ENCODE data around the gene TYK2.
"Not testable (repeated sequence)": the region's sequence is repeated elsewhere in the genome, so short reads cannot be mapped to it uniquely, and the experiment has no call there.

TYK2 gene

GRCh38 chr19:10407096-10407495 lies 26.7 kb upstream of the TYK2 start:
- no peak for DNase-seq (ENCODE audit: low read depth)

DNA sequence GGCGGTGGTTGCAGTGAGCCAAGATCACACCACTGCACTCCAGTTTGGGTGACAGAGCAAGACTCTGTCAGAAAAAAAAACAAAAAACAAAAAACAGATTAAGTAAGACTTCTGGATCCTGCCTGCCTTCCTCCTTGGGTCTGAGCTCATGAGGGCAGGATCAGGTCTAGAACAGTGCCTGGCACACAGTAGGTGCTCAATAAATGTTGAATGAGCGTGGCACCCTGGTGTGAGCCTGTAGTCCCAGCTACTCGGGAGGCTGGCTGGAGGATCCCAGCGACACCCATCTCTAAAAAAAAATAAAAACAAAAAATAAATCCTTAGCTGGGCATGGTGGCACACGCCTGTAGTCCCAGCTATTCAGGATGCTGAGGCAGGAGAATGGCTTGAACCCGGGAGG lies 25.8 kb upstream of the TYK2 start:
- DNase-seq (ENCODE audit: low read depth) = no peak

DNA sequence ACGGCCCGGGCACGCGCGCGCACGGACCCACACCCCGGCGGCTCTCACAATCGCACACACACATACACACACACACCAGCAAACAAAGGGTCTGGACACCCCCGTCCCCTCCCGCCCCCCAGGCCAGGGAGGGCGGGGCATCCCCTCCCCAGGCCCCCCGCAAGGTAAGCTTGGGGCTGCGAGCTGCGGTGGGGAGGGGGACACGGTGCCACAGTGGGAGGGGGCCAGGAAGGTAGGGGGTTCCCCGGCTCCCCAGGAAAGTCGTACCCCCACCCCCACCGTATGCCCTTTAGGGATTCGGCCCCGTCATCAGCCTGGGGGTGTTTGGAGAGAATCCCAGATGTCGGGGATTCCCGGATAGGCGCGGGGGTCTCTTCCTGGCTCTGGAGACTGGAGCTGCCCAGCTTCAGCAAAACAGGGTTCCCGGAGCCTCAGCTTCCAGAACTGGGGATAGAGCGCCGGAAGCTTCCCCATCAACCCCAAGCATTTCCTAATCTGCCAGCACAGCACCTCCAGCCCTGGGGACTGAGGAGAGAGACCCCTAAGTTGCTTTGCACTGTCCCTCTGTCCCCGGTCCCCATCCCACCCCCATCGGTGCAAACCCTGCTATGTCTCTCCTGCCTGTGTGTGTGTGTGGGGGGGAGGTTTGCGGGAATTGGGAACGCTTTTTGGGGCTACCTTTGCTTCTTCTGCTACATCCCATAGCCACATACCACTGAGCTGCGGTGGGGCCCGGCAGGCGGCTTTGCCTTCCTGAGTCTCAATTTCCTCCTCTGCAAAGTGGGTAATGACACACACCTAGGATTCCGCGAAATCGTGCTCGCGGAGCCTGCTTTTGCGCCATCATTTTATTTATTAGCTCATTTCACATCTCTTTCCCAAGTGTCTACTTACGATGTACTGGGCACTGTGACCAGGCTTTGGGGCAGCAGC lies 24.8 kb upstream of the TYK2 start:
- no peak for DNase-seq (ENCODE audit: low read depth)

DNA sequence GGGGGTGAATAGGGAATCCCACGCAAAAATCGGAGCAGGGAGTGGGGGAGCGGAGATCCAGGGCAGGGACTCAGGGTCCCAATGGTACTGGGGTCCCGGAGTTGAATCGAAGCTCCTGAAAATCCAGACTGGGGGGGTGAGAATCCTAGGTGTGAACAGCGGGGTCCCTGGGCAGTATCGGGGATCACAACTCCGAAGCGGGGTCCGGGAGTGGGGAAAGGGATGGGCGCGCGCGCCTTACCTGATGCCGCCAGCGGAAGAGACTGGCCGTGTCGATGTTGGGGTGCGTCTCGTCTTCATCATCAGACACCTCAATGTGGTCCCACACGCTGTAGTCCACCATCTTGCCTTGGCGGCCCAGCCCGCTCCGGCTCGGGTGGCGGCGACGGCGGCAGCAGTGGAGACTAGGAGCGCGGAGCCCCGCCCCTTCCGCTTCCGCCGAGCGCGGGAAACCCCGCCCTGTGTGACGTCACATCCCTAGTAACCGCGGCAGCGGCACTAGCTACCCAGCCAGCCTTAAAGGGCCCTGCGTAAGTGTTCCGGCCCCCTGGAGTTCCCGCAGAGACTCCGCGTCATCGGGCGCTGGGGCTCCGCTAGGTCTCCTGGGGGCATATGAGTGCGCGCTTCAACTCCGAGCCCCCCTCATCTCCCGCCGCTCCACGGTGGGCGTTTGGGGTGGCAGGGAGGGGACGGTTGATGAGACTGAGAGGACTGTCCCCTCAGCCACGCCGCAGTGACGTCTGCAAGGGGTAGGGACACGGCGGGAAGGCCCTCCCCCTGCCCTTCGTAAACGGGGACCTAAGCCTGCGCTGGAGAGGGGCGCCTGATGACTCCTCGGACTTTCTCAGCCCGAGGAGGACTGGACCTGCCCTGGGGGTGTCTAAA lies 23.0 kb upstream of the TYK2 start, which contains the start of gene CDC37:
TSS of gene CDC37 (minus strand) at position 406 of the 885 bp plus-strand sequence. CDS start at position 343, 63 bp downstream.
- DNase-seq (ENCODE audit: low read depth) = peak; percentile 81

- no peak for DNase-seq (ENCODE audit: low read depth)
Observed at GRCh38 chr19:10402441-10403038, 22.2 kb upstream of the TYK2 start.

DNA sequence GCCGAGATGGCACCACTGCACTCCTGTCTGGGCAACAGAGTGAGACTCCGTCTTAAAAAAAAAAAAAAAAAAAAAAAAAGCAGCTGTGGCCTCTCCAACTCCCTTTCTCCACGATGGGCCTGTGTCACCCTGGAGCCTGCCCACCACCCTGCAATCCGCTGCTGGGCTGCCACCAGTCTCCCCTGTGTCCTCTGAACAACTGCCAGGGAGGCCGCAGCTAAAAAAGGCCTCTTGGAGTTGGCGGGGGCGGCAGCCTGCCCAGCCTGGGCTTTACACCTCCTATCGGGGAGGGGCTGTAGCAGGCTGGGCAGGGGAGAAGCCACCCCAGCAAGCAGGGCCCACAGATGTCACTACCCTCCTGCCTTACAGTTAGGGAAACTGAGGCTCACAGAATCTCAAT lies 19.5 kb upstream of the TYK2 start:
- DNase-seq (ENCODE audit: low read depth) = no peak

DNA sequence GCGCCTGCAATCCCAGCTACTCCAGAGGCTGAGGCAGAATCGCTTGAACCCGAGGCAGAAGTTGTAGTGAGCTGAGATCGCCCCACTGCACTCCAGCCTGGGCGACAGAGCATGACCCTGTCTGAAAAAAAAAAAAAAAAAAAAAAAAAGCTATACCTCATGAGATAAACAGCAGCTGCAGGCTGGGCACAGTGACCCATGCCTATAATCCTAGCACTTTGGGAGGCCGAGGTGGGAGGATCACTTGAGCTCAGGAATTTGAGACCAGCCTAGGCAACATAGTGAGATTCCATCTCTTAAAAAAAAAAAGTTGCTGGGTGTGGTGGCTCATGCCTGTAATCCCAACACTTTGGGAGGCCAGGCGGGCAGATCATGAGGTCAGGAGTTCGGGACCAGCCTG lies 19.0 kb upstream of the TYK2 start:
- not testable (repeated sequence) for DNase-seq (ENCODE audit: low read depth)

DNA sequence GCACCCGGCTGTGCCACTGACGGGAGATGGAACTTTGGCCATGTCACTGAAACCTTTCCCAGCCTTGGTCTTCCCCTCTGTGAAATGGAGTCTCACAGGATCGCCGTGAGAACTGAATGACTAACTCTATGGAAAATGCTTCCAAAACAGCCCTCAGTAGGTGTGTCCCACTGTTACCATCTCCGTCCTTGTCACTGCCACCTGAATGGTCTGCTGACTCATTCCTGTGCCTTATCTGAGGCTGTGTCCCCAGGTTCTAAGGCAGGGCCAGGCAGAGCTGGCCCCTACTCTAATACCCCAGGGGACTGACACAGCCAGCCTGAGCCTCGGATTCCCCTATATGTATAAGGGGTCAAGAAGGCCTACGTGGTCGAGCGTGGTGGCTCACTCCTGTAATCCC lies 18.4 kb upstream of the TYK2 start:
- no peak for DNase-seq (ENCODE audit: low read depth)

DNA sequence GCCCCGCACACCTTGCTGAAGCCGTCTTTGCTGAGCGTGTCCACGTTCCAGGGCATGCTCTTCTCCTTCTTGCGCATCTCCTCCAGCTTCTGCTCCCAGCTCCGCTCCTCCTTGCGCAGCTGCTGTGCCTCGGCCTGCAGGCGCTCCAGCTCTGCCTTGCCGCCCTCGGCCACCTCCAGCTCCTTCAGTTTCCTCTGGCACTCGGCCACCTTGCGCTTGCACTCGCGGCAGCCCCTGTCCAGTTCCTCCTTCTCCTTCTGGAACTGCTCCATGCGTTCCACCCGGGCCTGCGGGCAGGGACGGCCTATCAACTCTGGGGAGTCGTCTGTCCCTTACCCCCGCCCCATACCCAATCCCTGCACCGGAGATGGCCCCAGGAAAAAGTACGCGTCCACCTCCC lies 15.5 kb upstream of the TYK2 start:
- DNase-seq (ENCODE audit: low read depth) = no peak

GRCh38 chr19:10395436-10395835 lies 15.1 kb upstream of the TYK2 start:
- no peak for DNase-seq (ENCODE audit: low read depth)

GRCh38 chr19:10395003-10395402 lies 14.6 kb upstream of the TYK2 start:
- no peak for DNase-seq (ENCODE audit: low read depth)

GRCh38 chr19:10393137-10393536 lies 12.8 kb upstream of the TYK2 start:
- no peak for DNase-seq (ENCODE audit: low read depth)

GRCh38 chr19:10392120-10392519 lies 11.7 kb upstream of the TYK2 start:
- DNase-seq (ENCODE audit: low read depth) = no peak

DNA sequence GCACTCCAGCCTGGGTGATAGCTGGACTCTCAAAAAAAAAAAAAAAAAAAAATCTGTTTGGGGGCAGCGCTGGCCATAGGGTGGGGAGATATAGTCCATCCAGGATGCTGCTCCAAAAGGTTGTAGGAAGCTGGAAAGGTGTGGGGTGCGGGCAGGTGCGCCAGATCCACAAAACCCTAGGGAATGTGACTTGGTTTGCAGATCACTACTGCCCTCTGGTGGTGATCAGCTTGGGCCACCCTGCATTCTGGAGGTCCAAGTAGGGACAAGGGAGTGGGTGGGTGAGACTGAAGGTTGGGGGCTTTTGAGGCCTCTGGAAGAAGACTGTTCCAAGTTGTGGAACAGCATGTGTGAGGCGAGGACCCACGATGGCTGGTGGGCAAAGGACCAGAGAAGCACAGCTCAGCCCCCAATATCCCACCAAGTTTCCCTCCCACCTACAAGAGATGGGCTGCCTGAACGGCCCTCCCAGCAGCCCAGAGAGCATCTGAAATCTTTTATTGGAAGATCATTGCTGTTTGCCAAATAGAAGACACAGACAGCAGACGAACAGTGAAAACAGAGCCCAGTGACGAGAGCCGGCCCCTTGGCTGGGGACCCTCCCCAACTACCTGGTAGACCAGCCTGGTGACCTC lies 10.4 kb upstream of the TYK2 start:
- no peak for DNase-seq (ENCODE audit: low read depth)

DNA sequence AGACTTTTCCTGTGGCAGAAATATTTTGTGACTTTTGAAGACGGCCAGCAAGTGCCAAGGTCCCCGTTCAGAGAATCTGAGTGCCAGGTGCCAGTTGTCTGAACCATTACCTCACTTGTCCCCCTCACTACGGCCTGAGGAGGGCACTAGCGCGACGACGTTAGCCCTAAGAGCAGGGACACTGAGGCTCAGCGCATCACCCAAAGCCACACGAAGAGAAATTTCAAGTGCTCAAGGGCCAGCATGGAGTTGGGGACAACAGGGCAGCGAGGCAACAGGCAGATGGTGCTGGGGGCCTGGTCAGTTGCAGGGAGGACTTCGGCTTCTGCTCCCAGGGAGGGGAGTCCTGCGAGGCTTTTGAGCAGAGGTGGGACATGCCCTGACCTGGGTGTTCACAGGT lies 9.5 kb upstream of the TYK2 start:
- no peak for DNase-seq (ENCODE audit: low read depth)

DNA sequence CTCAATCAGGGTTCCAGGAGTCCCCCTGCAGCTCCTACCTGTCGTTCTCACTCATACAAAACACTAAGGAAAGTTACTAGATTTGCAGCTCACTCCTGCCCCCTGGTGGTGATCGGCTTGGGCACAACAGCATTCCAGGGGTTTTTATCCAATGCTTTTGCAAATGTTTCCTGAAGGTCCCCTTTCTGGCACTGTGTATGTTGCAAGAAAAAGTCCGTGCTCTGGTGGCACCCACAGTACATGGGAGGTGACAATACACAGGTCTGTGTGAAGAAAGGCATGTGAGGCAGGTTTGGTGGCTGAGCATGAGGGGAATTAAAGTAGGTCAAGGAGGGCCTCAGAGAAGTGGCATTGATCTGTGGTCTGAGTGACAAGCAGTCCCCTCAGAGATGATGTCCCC lies 8.6 kb upstream of the TYK2 start:
- DNase-seq (ENCODE audit: low read depth) = no peak

GRCh38 chr19:10384580-10384979 lies 4.2 kb upstream of the TYK2 start:
- no peak for DNase-seq (ENCODE audit: low read depth)

GRCh38 chr19:10383223-10383499 lies 2.8 kb upstream of the TYK2 start:
- not testable (repeated sequence) for DNase-seq (ENCODE audit: low read depth)

- DNase-seq (ENCODE audit: low read depth) = no peak
Observed at GRCh38 chr19:10379880-10380312, 476 bp downstream of the TYK2 start.

- no peak for DNase-seq (ENCODE audit: low read depth)
Observed at GRCh38 chr19:10378124-10378523, 2.2 kb downstream of the TYK2 start.

DNA sequence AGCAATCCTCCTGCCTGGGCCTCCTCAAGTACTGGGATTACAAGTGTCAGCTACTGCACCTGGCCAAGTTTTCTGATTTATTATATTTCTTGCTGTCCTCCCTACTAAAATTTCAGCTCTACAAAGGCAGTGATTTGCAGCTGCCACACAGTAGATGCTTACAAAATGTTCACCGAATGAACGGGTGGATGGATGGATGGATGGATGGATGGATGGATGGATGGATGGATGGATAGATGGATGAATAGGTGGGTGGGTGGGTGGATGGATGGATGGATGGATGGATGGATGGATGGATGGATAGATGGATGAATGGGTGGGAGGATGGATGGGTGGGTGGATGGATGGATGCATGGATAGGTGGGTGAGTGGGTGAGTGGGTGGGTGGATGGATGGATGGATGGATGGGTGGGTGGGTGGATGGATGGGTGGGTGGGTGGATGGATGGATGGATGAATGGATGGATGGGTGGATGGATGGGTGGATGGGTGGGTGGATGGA lies 3.2 kb downstream of the TYK2 start:
- DNase-seq (ENCODE audit: low read depth) = not testable (repeated sequence)

GRCh38 chr19:10374931-10375330 lies 5.4 kb downstream of the TYK2 start:
- DNase-seq (ENCODE audit: low read depth) = no peak
